Gastrocnemius medialis (tissue), 4 donors: ENCODE results near the gene MCF2L2. TPM values are rescaled to one million over a fixed set of nuclear protein-coding genes. Genes with fewer than 3 reads are reported as not detected.

ENCODE experiments used
- ATAC-seq, 2 donors: fragments of 150-250 bp; one replicate each; pipeline ENCODE4 v1.9.1; 2016
- DNase-seq, 2 donors: peaks; one replicate each; pipeline ENCODE4 v3.0.0-alpha.2; 2019
- H3K27ac ChIP-seq, 4 donors: fragments of 200-600 bp; sonication (generic); 1 replicate in 1 of 4; 2 replicates in 3 of 4; pipeline ENCODE4 v1.5.1; 2016 to 2018; ENCODE audit warnings: mild to moderate bottlenecking in 2 of 4, moderate library complexity in 1 of 4
- H3K27me3 ChIP-seq, 3 donors: fragments of 200-600 bp; sonication (generic) in 2 of 3; 1 replicate in 1 of 3; 2 replicates in 2 of 3; pipeline versions ENCODE4 v1.5.1 to v1.6.0; 2016 to 2019; ENCODE audit warnings: mild to moderate bottlenecking in 1 of 3, moderate library complexity in 1 of 3
- H3K36me3 ChIP-seq, 2 donors: fragments of 200-600 bp; sonication (generic) in 1 of 2; one replicate each; pipeline ENCODE4 v1.5.1; 2017 to 2018
- H3K4me1 ChIP-seq, 2 donors: fragments of 200-600 bp; sonication (generic) in 1 of 2; one replicate each; pipeline ENCODE4 v1.5.1; 2016 to 2017; ENCODE audit warnings: mild to moderate bottlenecking in 2 of 2
- H3K4me3 ChIP-seq, 4 donors: fragments of 200-600 bp; sonication (generic) in 3 of 4; 1 replicate in 1 of 4; 2 replicates in 3 of 4; pipeline ENCODE4 v1.5.1; 2016 to 2019; ENCODE audit warnings: mild to moderate bottlenecking in 2 of 4
- H3K9me3 ChIP-seq, 3 donors: fragments of 200-600 bp; sonication (generic) in 2 of 3; 1 replicate in 1 of 3; 2 replicates in 2 of 3; pipeline ENCODE4 v1.5.1; 2016 to 2019
- CTCF ChIP-seq, 5 experiments: fragments of 450-650 bp in 3 of 5; fragments of 200-600 bp in 2 of 5; sonication (generic) in 2 of 5; IDR thresholded peaks in 4 of 5; conservative IDR thresholded peaks in 1 of 5; 1 replicate in 4 of 5; 2 replicates in 1 of 5; pipeline ENCODE4 v1.5.1; 2016 to 2019; ENCODE audit warnings: antibody characterized with exemption in 5 of 5, mild to moderate bottlenecking in 3 of 5, moderate library complexity in 3 of 5
- POLR2A ChIP-seq, 2 donors: fragments of 450-650 bp; IDR thresholded peaks; one replicate each; pipeline ENCODE4 v1.6.1; 2017; ENCODE audit warnings: antibody characterized with exemption in 2 of 2, mild to moderate bottlenecking in 2 of 2, moderate library complexity in 2 of 2
- in situ Hi-C, 4 donors: fragments of 200-750 bp; cut with MboI; loops; one replicate each; pipeline versions ENCODE4 v1.15.0 to v1.8.0; 2017; ENCODE audit warnings: low sequenced_read_pairs in 4 of 4
- intact Hi-C: fragments of 100-400 bp; cut with DNase I; formaldehyde crosslinking; loops from one replicate; pipeline ENCODE4 v1.15.1; 2023; ENCODE audit warnings: low total_unique reads
- total RNA-seq, 4 donors: library from RNA; depleted of rRNA; stranded (reverse); fragments of >200 nt; gene quantifications; one replicate each; pipeline versions ENCODE4 v1.1.0 to v1.2.3, GENCODE V29; 2016

MCF2L2 gene
- total RNA-seq, 4 donors from 2014 or later, result 0.27 to 0.61 (median 0.46) TPM

GRCh38 chr3:183259621-183260020 is 168.8 kb downstream of the MCF2L2 start:
- no peak overlapping the region for H3K4me3 ChIP-seq
- no peaks in the 10 kb centered on the region for H3K27me3 ChIP-seq
- H3K9me3 ChIP-seq, result no peaks in the 10 kb centered on the region
- in situ Hi-C loops (loop anchor here in 3 of 4 donors (5.0 to 10.0 kb wide), 4 partner anchors 45 to 135 kb away; no protein-coding TSS in a partner anchor), intact Hi-C loops (loop anchor here (10.0 kb wide), 3 partner anchors 225 to 625 kb away; partner anchors contain the start of genes KLHL24 and PARL)
- ATAC-seq, result no peak
- no peak for TF ChIP-seq CTCF (IDR thresholded peaks at IDR 0.05 in 4 of 5, conservative IDR thresholded peaks at IDR 0.05 in 1 of 5)
- no peak for TF ChIP-seq POLR2A (IDR thresholded peaks at IDR 0.05)
- H3K27ac ChIP-seq, result peak overlapping the region; percentile 17 to 38 (median 20)
- no peak for DNase-seq
- peaks cover 48 to 57% of the 10 kb centered on the region in 2 donors for H3K4me1 ChIP-seq
- H3K36me3 ChIP-seq, result peaks cover 0 to 6% of the 10 kb centered on the region in 2 donors

GRCh38 chr3:183259087-183259486 is 169.3 kb downstream of the MCF2L2 start:
- intact Hi-C loops (loop anchor here (10.0 kb wide), 1 partner anchor 376 kb away; the partner anchor contains the start of gene KLHL24), in situ Hi-C loops (loop anchor here in 3 of 4 donors (5.0 to 10.0 kb wide), 4 partner anchors 46 to 134 kb away; no protein-coding TSS in a partner anchor)
- peaks cover 42 to 52% of the 10 kb centered on the region in 2 donors for H3K4me1 ChIP-seq
- peaks cover 0 to 6% of the 10 kb centered on the region in 2 donors for H3K36me3 ChIP-seq
- H3K27me3 ChIP-seq, result no peaks in the 10 kb centered on the region
- ATAC-seq (no peak), DNase-seq (no peak)
- TF ChIP-seq POLR2A (IDR thresholded peaks at IDR 0.05) (no peak), CTCF (IDR thresholded peaks at IDR 0.05 in 4 of 5, conservative IDR thresholded peaks at IDR 0.05 in 1 of 5) (no peak)
- no peaks in the 10 kb centered on the region for H3K9me3 ChIP-seq
- no peak overlapping the region for H3K4me3 ChIP-seq
- H3K27ac ChIP-seq, result no peak overlapping the region

- Histone ChIP-seq H3K4me1 (peaks cover 30 to 31% of the 10 kb centered on the region in 2 donors), H3K27ac (peak overlapping the region; percentile 88 to 98 (median 91)), H3K4me3 (peak overlapping the region; percentile 72 to 86 (median 81)), H3K9me3 (no peaks in the 10 kb centered on the region), H3K36me3 (peaks cover 0 to 6% of the 10 kb centered on the region in 2 donors), H3K27me3 (no peaks in the 10 kb centered on the region)
- in situ Hi-C loops, result loop anchor here in 3 of 4 donors (5.0 to 10.0 kb wide), 4 partner anchors 49 to 131 kb away; no protein-coding TSS in a partner anchor
- TF ChIP-seq POLR2A (IDR thresholded peaks at IDR 0.05) (no peak), CTCF (IDR thresholded peaks at IDR 0.05 in 4 of 5, conservative IDR thresholded peaks at IDR 0.05 in 1 of 5) (no peak)
- peak in 1 of 2 donors; percentile 36 for DNase-seq
- ATAC-seq, result peak in 1 of 2 donors; percentile 14
- intact Hi-C loops, result loop anchor here (2.0 to 10.0 kb wide), 2 partner anchors 157 to 379 kb away; partner anchors contain the start of genes KLHL24 and MCCC1
These were observed 173.1 kb downstream of the MCF2L2 start for GRCh38 chr3:183255348-183255730.

- no peak for DNase-seq
- ATAC-seq, result peak; percentile 34 to 36
- Histone ChIP-seq H3K36me3 (peaks cover 0 to 6% of the 10 kb centered on the region in 2 donors), H3K4me1 (peaks cover 24% of the 10 kb centered on the region in 2 donors), H3K4me3 (peak overlapping the region; percentile 72 to 86 (median 81)), H3K9me3 (no peaks in the 10 kb centered on the region), H3K27ac (peak overlapping the region; percentile 88 to 98 (median 91)), H3K27me3 (no peaks in the 10 kb centered on the region)
- intact Hi-C loops (loop anchor here (1.0 to 10.0 kb wide), 4 partner anchors 53 to 380 kb away; partner anchors contain the start of genes KLHL24 and MCCC1), in situ Hi-C loops (loop anchor here (5.0 to 10.0 kb wide), 5 partner anchors 50 to 130 kb away; no protein-coding TSS in a partner anchor)
- peak in 1 of 2 donors; percentile 49 for TF ChIP-seq POLR2A (IDR thresholded peaks at IDR 0.05)
- no peak for TF ChIP-seq CTCF (IDR thresholded peaks at IDR 0.05 in 4 of 5, conservative IDR thresholded peaks at IDR 0.05 in 1 of 5)
These were observed 173.7 kb downstream of the MCF2L2 start for GRCh38 chr3:183254487-183255347.
